ENCODE results near the gene NUP188. TPM values are rescaled to one million over a fixed set of nuclear protein-coding genes. Genes with fewer than 3 reads are reported as not detected.

Gene NUP188
- total RNA-seq, 1 experiment from 2014 or later, result 75.5 TPM

GRCh38 chr9:129005336-129005997, 58.0 kb downstream of the NUP188 start:
- no peak for DNase-seq (ENCODE audit: low spot score)

DNA sequence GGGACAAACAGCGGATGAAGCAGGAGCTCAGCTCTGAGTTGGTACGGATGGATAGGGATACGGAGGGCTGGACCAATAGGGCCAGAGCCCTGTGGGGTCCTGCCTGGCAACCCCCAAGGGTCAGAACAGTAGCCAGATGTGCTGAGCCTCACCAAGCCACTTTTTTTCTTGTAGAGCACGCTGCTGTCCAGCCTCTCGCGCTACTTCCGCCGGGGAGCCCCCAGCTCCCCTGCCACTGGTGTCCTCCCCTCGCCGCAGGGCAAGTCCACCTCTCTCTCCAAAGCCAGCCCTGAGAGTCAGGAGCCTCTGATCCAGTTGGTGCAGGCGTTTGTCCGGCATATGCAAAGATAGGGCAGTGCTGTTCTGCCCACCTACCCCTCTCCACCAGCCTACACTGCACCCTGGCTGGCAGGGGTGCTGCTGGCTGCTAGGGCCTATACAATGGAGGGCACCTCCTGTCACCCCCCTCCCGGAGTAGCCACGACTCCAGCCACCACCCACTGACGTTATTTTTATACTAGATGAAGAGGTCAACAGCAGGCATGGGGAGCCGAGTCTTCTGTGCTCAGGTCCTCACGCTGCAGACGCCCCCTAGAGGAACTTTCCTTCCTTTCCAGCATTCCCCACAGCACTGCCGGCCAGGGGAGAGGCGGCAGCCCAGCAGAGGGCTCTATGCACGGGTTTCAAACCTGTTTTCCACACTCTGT, 59.0 kb downstream of the NUP188 start:
- DNase-seq (ENCODE audit: low spot score), result peak; percentile 76

GRCh38 chr9:129007035-129007765, 59.7 kb downstream of the NUP188 start:
- no peak for DNase-seq (ENCODE audit: low spot score)

- no peak for DNase-seq (ENCODE audit: low spot score)
These were observed 60.4 kb downstream of the NUP188 start for GRCh38 chr9:129007766-129008468.

- no peak for DNase-seq (ENCODE audit: low spot score)
These were observed 61.0 kb downstream of the NUP188 start for GRCh38 chr9:129008469-129008965.

- no peak for DNase-seq (ENCODE audit: low spot score)
These were observed 61.6 kb downstream of the NUP188 start for GRCh38 chr9:129008986-129009583.

DNA sequence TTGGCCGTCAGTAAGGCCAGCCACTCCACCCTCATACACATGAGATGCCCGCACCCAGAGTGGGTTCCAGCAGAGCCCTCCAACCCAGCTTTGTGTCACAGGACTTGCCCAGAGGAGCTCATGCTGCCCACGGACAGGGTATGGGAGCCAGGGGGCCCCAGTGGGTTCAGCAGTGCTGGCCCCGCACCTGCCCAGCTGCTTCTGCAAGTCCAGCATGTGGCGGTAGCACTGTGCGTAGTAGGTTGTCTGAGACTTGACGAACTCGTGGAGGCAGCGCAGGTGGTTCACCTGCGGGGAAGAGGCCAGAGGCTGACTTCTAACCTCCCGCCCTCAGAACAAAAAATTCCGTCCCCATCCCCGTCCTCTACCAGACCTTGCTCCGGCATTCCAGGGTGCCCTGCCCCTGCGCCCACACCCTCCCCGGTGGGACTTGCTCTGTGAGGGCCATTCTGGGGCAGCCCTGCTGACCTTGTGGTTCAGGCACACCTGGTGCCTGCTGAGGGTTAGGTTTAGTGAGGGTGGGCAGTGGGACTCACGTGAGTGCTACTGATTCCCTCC, 62.2 kb downstream of the NUP188 start:
- no peak for DNase-seq (ENCODE audit: low spot score)

GRCh38 chr9:129010267-129010975, 62.9 kb downstream of the NUP188 start:
- DNase-seq (ENCODE audit: low spot score), result no peak

- no peak for DNase-seq (ENCODE audit: low spot score)
These were observed 63.7 kb downstream of the NUP188 start for GRCh38 chr9:129011170-129011569.

GRCh38 chr9:129011761-129012181, 64.3 kb downstream of the NUP188 start:
- no peak for DNase-seq (ENCODE audit: low spot score)

- DNase-seq (ENCODE audit: low spot score), result no peak
These were observed 64.8 kb downstream of the NUP188 start for GRCh38 chr9:129012343-129012742.

- DNase-seq (ENCODE audit: low spot score), result no peak
These were observed 65.5 kb downstream of the NUP188 start for GRCh38 chr9:129012893-129013448.

DNA sequence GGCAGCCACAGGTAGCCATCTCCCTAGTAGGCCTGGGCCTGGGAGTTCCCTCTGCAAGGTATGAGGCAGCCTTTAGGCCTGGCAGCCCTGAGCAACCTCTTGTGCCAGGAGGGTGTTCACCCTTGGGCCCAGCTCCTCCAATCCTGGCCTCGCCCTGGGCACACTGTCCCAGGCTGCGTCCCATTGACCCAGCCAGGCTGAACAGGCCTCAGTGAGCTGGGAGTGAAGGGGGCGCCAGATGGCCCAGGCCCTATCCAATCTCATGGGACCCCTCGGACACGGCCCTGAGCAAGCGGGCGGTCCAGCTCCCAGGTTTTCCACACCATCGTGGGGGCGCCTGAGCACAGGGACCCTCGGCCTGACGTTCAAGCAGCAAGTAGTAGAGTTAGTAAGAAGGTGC, 66.2 kb downstream of the NUP188 start:
- no peak for DNase-seq (ENCODE audit: low spot score)

- no peak for DNase-seq (ENCODE audit: low spot score)
These were observed 66.6 kb downstream of the NUP188 start for GRCh38 chr9:129014124-129014523.

GRCh38 chr9:129014608-129015007, 67.1 kb downstream of the NUP188 start:
- DNase-seq (ENCODE audit: low spot score), result no peak

DNA sequence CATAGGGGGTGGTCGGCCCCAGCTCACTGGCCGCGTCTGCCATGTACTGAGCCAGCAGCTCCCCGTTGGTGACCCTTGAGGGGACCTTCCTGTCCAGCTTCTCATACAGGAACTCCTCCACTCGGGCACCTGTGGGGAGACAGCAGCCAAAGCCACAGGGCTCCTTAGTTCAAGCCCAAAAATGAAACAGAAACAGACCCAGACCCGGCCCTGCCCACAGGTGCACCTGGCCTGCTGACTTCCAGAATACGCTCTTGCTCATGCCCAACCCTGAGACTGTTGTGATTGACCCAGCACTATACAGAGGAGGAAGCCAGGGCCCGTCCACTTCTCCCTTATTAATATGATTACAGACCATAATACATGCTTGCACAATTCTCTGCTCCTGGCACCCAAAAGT, 73.6 kb downstream of the NUP188 start:
- no peak for DNase-seq (ENCODE audit: low spot score)

GRCh38 chr9:129022037-129022436, 74.5 kb downstream of the NUP188 start:
- no peak for DNase-seq (ENCODE audit: low spot score)

DNA sequence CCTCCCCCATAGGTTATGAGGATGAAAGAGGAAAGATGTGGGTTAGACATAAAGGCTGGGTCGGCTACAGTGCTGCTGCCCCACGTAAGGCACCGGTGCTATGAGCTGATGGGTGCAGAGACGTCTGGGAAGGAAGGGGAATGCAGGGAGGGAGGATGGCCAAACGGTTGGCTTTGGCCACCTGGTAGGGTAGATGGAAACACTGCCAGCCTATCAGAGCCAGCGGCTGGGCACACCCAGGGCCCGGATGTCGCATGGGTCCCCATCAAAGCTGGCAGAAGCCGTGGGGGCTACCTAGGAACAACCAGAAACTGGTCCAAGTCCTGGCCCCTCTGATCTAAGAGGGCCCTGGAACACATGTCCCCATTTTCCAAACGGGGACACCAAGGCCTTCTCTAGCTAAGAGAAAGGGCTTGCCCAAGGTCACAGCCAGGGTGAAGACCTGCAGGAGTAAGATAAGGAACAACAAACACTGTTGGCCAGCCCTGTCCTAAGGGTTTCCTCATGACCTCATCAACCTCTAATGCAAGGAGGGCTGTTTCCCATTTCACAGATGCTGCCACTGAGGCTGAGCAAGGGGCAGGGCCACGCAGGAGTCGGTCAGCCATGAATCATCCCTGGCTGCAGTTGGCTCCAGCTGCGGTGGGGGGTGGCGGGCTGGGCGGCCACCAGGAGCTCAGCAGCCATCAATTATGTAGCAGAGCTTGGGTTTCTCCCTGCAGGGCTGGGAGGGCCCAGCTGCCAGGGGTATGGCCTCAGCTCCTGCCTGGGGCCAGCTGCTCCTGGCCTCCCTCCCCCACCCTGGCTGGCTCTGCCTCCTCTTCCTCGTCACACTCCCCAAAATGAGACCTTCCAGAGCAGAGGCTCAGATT, 75.8 kb downstream of the NUP188 start:
- DNase-seq (ENCODE audit: low spot score), result no peak

- DNase-seq (ENCODE audit: low spot score), result no peak
These were observed 76.4 kb downstream of the NUP188 start for GRCh38 chr9:129023908-129024233.

Data from HT-29 (cell line).